ENCODE measurements around the gene MAPKBP1. TPM values are rescaled to one million over a fixed set of nuclear protein-coding genes. Genes with fewer than 3 reads are reported as not detected.

The MAPKBP1 gene
- total RNA-seq, 1 experiment from 2014 or later: 13.7 TPM

GRCh38 chr15:41821831-41822230 lies 47.5 kb downstream of the MAPKBP1 start:
- no peak overlapping the region for H3K56ac ChIP-seq (ENCODE audit: insufficient read length, low read depth, low read length)
- H2BK20ac ChIP-seq (ENCODE audit: low read depth, low read length, poor library complexity, severe bottlenecking): no peak overlapping the region
- Mint-ChIP-seq H3K4me3 (no peak overlapping the region), H3K27me3 (ENCODE audit: low read depth) (no peaks in the 10 kb centered on the region), H3K27ac (no peak overlapping the region), H3K36me3 (ENCODE audit: insufficient read depth in 1 of 3, low read depth in 3 of 3) (peaks cover 3 to 17% (median 5%) of the 10 kb centered on the region in 3 experiments; a peak in 5 of 7 replicates), H3K9me3 (no peaks in the 10 kb centered on the region), H3K4me1 (peaks cover 4 to 12% of the 10 kb centered on the region in 2 experiments; a peak in 3 of 4 replicates)
- H3K23me2 ChIP-seq (ENCODE audit: insufficient read length, low read depth, low read length, poor library complexity, severe bottlenecking): no peaks in the 10 kb centered on the region
- no peak overlapping the region for H4K91ac ChIP-seq (ENCODE audit: insufficient read length, low read depth, low read length)
- H3K4me1 ChIP-seq (ENCODE audit: insufficient read depth, low read length): no peaks in the 10 kb centered on the region
- no peak for TF ChIP-seq CTCF (conservative IDR thresholded peaks at IDR 0.05)
- H3K79me1 ChIP-seq (ENCODE audit: insufficient read depth, low read depth, low read length, poor library complexity, severe bottlenecking): no peaks in the 10 kb centered on the region
- no peaks in the 10 kb centered on the region for H3K79me2 ChIP-seq (ENCODE audit: insufficient read depth, low read length)
- H4K5ac ChIP-seq (ENCODE audit: insufficient read length, low read depth, low read length): no peak overlapping the region
- H3K27me3 ChIP-seq (ENCODE audit: insufficient read depth, low read length): no peaks in the 10 kb centered on the region
- H2AK5ac ChIP-seq (ENCODE audit: insufficient read length, low read length): no peak overlapping the region
- H2AFZ ChIP-seq (ENCODE audit: low read length): no peak overlapping the region
- no peak overlapping the region for H2BK120ac ChIP-seq (ENCODE audit: low read depth, low read length, poor library complexity, severe bottlenecking)
- DNase-seq: no peak
- no peak overlapping the region for H3K23ac ChIP-seq (ENCODE audit: insufficient read length, low read depth, low read length)
- H2BK5ac ChIP-seq (ENCODE audit: insufficient read length, low read length): no peak overlapping the region
- H3K14ac ChIP-seq (ENCODE audit: insufficient read depth, low read length): no peak overlapping the region
- H3K9ac ChIP-seq (ENCODE audit: extremely low read depth, insufficient read length, low read length): no peak overlapping the region
- H3K27ac ChIP-seq (ENCODE audit: insufficient read length, low read depth, low read length): no peak overlapping the region
- no peaks in the 10 kb centered on the region for H4K20me1 ChIP-seq (ENCODE audit: control insufficient read depth, insufficient read depth, insufficient read length)
- H3K4me2 ChIP-seq (ENCODE audit: insufficient read depth, insufficient read length, low read length): no peak overlapping the region
- no peak overlapping the region for H4K8ac ChIP-seq (replicated peaks; ENCODE audit: insufficient read length, low read depth, low read length)
- H2BK15ac ChIP-seq (ENCODE audit: low read depth, low read length): no peak overlapping the region
- no peak overlapping the region for H3T11ph ChIP-seq (ENCODE audit: low read length)
- no CpG with 5 or more reads among the region's 4 CpGs for WGBS (ENCODE audit: extremely low coverage, insufficient read length, low lambda C conversion rate)
- no peak overlapping the region for H3K4ac ChIP-seq (ENCODE audit: low read depth, low read length)
- H3K18ac ChIP-seq (ENCODE audit: insufficient read length, low read depth, low read length): no peak overlapping the region
- no peak overlapping the region for H2BK12ac ChIP-seq (ENCODE audit: insufficient read length, low read depth, low read length)
- no peaks in the 10 kb centered on the region for H3K9me3 ChIP-seq (ENCODE audit: control insufficient read depth, low read depth, low read length)
